ENCODE results near the gene ECHS1. TPM values are rescaled to one million over a fixed set of nuclear protein-coding genes. Genes with fewer than 3 reads are reported as not detected.
"Not testable (repeated sequence)": the region's sequence is repeated elsewhere in the genome, so short reads cannot be mapped to it uniquely, and the experiment has no call there.

ECHS1 gene
- total and polyA plus RNA-seq, 10 donors, result 29.8 to 81.2 (median 45.8) TPM

GRCh38 chr10:133388973-133389818 is 16.0 kb upstream of the ECHS1 start:
- Histone ChIP-seq H3K9me3 (no peaks in the 10 kb centered on the region), H3K27ac (peak overlapping the region; percentile 69 to 94 (median 88)), H3K36me3 (peaks cover 0 to 14% (median 3%) of the 10 kb centered on the region in 6 donors), H3K4me1 (peaks cover 24 to 70% (median 60%) of the 10 kb centered on the region in 6 donors), H3K4me3 (peak overlapping the region; percentile 20 to 70 (median 44)), H3K27me3 (replicated peaks in 1 of 7) (no peaks in the 10 kb centered on the region)
- 35 to 49% (median 38%) methylated on average over 39 of the region's 39 CpGs for WGBS, 5 donors
- peak; percentile 91 for DNase-seq
- intact Hi-C loops (cut with DNase I; ENCODE audit: low total_unique reads), result no loop called here
- TF ChIP-seq, protein P1, sequence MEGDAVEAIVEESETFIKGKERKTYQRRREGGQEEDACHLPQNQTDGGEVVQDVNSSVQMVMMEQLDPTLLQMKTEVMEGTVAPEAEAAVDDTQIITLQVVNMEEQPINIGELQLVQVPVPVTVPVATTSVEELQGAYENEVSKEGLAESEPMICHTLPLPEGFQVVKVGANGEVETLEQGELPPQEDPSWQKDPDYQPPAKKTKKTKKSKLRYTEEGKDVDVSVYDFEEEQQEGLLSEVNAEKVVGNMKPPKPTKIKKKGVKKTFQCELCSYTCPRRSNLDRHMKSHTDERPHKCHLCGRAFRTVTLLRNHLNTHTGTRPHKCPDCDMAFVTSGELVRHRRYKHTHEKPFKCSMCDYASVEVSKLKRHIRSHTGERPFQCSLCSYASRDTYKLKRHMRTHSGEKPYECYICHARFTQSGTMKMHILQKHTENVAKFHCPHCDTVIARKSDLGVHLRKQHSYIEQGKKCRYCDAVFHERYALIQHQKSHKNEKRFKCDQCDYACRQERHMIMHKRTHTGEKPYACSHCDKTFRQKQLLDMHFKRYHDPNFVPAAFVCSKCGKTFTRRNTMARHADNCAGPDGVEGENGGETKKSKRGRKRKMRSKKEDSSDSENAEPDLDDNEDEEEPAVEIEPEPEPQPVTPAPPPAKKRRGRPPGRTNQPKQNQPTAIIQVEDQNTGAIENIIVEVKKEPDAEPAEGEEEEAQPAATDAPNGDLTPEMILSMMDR (IDR thresholded peaks at IDR 0.05 in 8 of 11, conservative IDR thresholded peaks at IDR 0.05 in 3 of 11), result peak in 6 of 11 experiments; percentile 10 to 49 (median 22)
- TF ChIP-seq POLR2AphosphoS5 (IDR thresholded peaks at IDR 0.05) (peak; percentile 59 to 77 (median 72)), POLR2A (IDR thresholded peaks at IDR 0.05) (peak in 1 of 3 donors; percentile 65)

- peak in 1 of 3 donors; percentile 8 for TF ChIP-seq POLR2AphosphoS5 (IDR thresholded peaks at IDR 0.05)
- TF ChIP-seq POLR2A (IDR thresholded peaks at IDR 0.05), result no peak
- peaks cover 24 to 65% (median 56%) of the 10 kb centered on the region in 6 donors for H3K4me1 ChIP-seq
- WGBS, 5 donors, result 72 to 86% (median 78%) methylated on average over 12 to 17 of the region's 17 CpGs
- H3K27me3 ChIP-seq (replicated peaks in 1 of 7), result no peaks in the 10 kb centered on the region
- no peaks in the 10 kb centered on the region for H3K9me3 ChIP-seq
- H3K27ac ChIP-seq, result peak overlapping the region; percentile 69 to 94 (median 88)
- H3K36me3 ChIP-seq, result peaks cover 0 to 21% (median 5%) of the 10 kb centered on the region in 6 donors
- peak; percentile 80 for DNase-seq
- H3K4me3 ChIP-seq, result peak overlapping the region in 7 of 8 donors; percentile 8 to 70 (median 43)
- intact Hi-C loops (cut with DNase I; ENCODE audit: low total_unique reads), result no loop called here
Measured at GRCh38 chr10:133388236-133388972, 15.2 kb upstream of the ECHS1 start.

DNA sequence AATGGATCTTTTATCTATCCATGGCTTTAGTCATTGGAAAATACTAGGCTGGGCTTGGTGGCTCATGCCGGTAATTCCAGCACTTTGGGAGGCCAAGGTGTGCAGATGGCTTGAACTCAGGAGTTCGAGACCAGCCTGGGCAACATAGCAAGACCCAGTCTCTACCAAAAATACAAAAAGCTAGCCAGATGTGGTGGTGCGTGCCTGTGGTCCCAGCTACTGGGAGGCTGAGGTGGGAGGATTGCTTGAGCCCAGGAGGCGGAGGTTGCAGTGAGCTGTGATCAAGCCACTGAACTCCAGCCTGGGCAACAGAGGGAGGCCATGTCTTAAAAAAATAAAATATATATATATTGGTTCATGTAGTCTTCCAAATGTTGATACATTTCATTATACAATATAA is 13.8 kb upstream of the ECHS1 start:
- H3K27me3 ChIP-seq (replicated peaks in 1 of 7); intact Hi-C loops (cut with DNase I; ENCODE audit: low total_unique reads); H3K27ac ChIP-seq; H3K9me3 ChIP-seq; H3K4me3 ChIP-seq: not testable (repeated sequence)
- 96 to 98% (median 97%) methylated on average over 4 of the region's 4 CpGs for WGBS, 5 donors
- Histone ChIP-seq H3K4me1 (peaks cover 20 to 54% (median 44%) of the 10 kb centered on the region in 6 donors), H3K36me3 (peaks cover 0 to 25% (median 5%) of the 10 kb centered on the region in 6 donors)
- peak; percentile 64 for DNase-seq

DNA sequence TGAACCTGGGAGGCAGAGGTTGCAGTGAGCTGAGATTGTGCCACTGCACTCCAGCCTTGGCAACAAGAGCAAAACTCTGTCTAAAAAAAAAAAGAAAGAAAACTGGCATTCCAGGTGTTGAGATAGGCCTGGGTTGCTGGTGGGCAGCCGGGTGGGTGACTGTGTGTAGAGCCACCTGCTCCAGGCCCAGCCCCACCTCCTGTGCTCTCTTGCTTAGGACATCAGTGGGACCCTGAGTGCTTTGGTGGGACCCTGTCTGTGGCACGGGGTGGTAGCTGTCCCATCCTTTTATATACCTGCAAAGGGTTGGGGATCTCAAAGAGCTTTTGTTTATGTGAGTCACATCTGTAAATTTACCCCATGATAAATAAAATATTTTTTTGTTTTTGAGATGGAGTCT is 12.1 kb upstream of the ECHS1 start:
- H3K4me3 ChIP-seq, result no peak overlapping the region
- no peak for TF ChIP-seq POLR2A (IDR thresholded peaks at IDR 0.05)
- TF ChIP-seq, protein P1 (IDR thresholded peaks at IDR 0.05 in 8 of 11, conservative IDR thresholded peaks at IDR 0.05 in 3 of 11), result no peak
- no peak for TF ChIP-seq POLR2AphosphoS5 (IDR thresholded peaks at IDR 0.05)
- peak; percentile 48 for DNase-seq
- intact Hi-C loops (cut with DNase I; ENCODE audit: low total_unique reads), result no loop called here
- no peaks in the 10 kb centered on the region for H3K27me3 ChIP-seq (replicated peaks in 1 of 7)
- no peak overlapping the region for H3K27ac ChIP-seq
- H3K4me1 ChIP-seq, result peaks cover 24 to 54% (median 44%) of the 10 kb centered on the region in 6 donors
- no peaks in the 10 kb centered on the region for H3K9me3 ChIP-seq
- WGBS, 5 donors, result 91 to 97% (median 93%) methylated on average over 2 of the region's 2 CpGs
- peaks cover 0 to 30% (median 5%) of the 10 kb centered on the region in 6 donors for H3K36me3 ChIP-seq

Measured in spleen (tissue), 11 donors.